K562 (cell line): ENCODE results near the gene DAPK1. TPM values are rescaled to one million over a fixed set of nuclear protein-coding genes. Genes with fewer than 3 reads are reported as not detected.

Experiments used
- BMI1 ChIP-seq: fragments of 150-350 bp; IDR thresholded peaks from 2 replicates; pipeline ENCODE4 v1.6.1; 2014; ENCODE audit warnings: low read length
- CHCHD3 ChIP-seq: fragments of 250-450 bp; sonication (Bioruptor Pico); IDR thresholded peaks from 2 replicates; pipeline ENCODE4 v2.1.2; 2022; ENCODE audit warnings: mild to moderate bottlenecking
- FOSL1 ChIP-seq: fragments of 200-800 bp; sonication (Bioruptor generic); conservative IDR thresholded peaks from 2 replicates; pipeline ENCODE4 v1.6.1; 2016; ENCODE audit warnings: missing genetic modification characterization, missing compliant biosample characterization
- JUN ChIP-seq, 2 experiments: sonication (generic) in 1 of 2; formaldehyde crosslinking in 1 of 2; IDR thresholded peaks; 2 replicates each; pipeline versions ENCODE4 v1.6.1 to v1.8.0; 2012 to 2022; ENCODE audit warnings: borderline replicate concordance in 2 of 2, mild to moderate bottlenecking in 2 of 2, improper control_type of control experiment in 1 of 2, low read depth in 1 of 2, low read length in 1 of 2, missing genetic modification reagents in 1 of 2
- JUND ChIP-seq, 2 experiments: IDR thresholded peaks; 2 replicates in 1 of 2; 3 replicates in 1 of 2; pipeline ENCODE4 v1.6.1; 2011; ENCODE audit warnings: borderline replicate concordance in 2 of 2, low read depth in 2 of 2, low read length in 2 of 2, improper control_type of control experiment in 1 of 2, missing biosample characterization in 1 of 2, missing genetic modification characterization in 1 of 2, missing genetic modification reagents in 1 of 2
- MXI1 ChIP-seq: IDR thresholded peaks from 2 replicates; pipeline ENCODE4 v1.6.1; 2011; ENCODE audit warnings: low read depth, mild to moderate bottlenecking, improper control_type of control experiment, low read length
- MYNN ChIP-seq, 2 experiments: sonication (generic); formaldehyde crosslinking in 1 of 2; IDR thresholded peaks; 2 replicates each; pipeline versions ENCODE4 v1.5.0 to v1.6.1; 2016 to 2020; ENCODE audit warnings: antibody characterized with exemption in 1 of 2, missing genetic modification reagents in 1 of 2
- PKNOX1 ChIP-seq: fragments of 450-650 bp; IDR thresholded peaks from 2 replicates; pipeline ENCODE4 v1.6.1; 2016
- ZKSCAN1 ChIP-seq: fragments of 150-350 bp; IDR thresholded peaks from 2 replicates; pipeline ENCODE4 v1.6.1; 2016; ENCODE audit warnings: low read depth, low read length
- polyA plus RNA-seq, 8 experiments: library from polyadenylated mRNA; depleted of rRNA in 4 of 8; stranded (reverse) in 5 of 8; unstranded in 3 of 8; fragments of >200 nt; fragmentation: Nextera tagmentation in 2 of 8; fragmentation: Illumina TruSeq in 1 of 8; extraction: Ambion mirVana in 2 of 8; extraction: Trizol in 1 of 8; gene quantifications; 2 replicates each; pipeline versions ENCODE4 v1.2.1 to v1.2.3, GENCODE V29; 2011 to 2014; ENCODE audit warnings: inconsistent platforms in 1 of 8, missing spikeins in 1 of 8
- total RNA-seq, 7 experiments: library from RNA; depleted of rRNA in 6 of 7; stranded (reverse); fragments of >200 nt in 6 of 7; fragmentation: Illumina TruSeq in 2 of 7; extraction: Trizol in 2 of 7; gene quantifications; 2 replicates each; pipeline versions ENCODE4 v1.2.1 to v1.2.3, GENCODE V29; 2011 to 2021; ENCODE audit warnings: low replicate concordance in 1 of 7
- TF ChIP-seq, protein P1 (sequence below): fragments of 450-650 bp; IDR thresholded peaks from 2 replicates; pipeline ENCODE4 v1.6.1; 2016; ENCODE audit warnings: low read depth, mild to moderate bottlenecking, moderate library complexity
- TF ChIP-seq, protein P2 (sequence below), 2 experiments: fragments of 450-650 bp; IDR thresholded peaks; 2 replicates each; pipeline ENCODE4 v1.6.1; 2016; ENCODE audit warnings: mild to moderate bottlenecking in 2 of 2, borderline replicate concordance in 1 of 2, low read depth in 1 of 2, moderate library complexity in 1 of 2
- TF ChIP-seq, protein P3 (sequence below): sonication (generic); formaldehyde crosslinking; IDR thresholded peaks from 2 replicates; pipeline ENCODE4 v1.8.0; 2022; ENCODE audit warnings: mild to moderate bottlenecking, missing genetic modification reagents

DAPK1 gene
- total and polyA plus RNA-seq, 9 of the 15 experiments (the other 6 are each of a cell fraction or from before 2014, with no cell fraction given), result 1.7 to 26.4 (median 15.8) TPM

- peak; percentile 22; the same call in 1 of the 2 replicates for TF ChIP-seq JUN (IDR thresholded peaks at IDR 0.05; ENCODE audit: borderline replicate concordance, low read depth, low read length)
- TF ChIP-seq JUN (CRISPR knock-in tag; IDR thresholded peaks at IDR 0.05; ENCODE audit: borderline replicate concordance), result no peak
- no peak for TF ChIP-seq MYNN (IDR thresholded peaks at IDR 0.05)
- TF ChIP-seq MYNN (CRISPR knock-in tag; IDR thresholded peaks at IDR 0.05), result no peak
- peak; percentile 66 for TF ChIP-seq FOSL1
- TF ChIP-seq PKNOX1, result 0 out of 2 replicates have a peak, but pooled peaks have one; percentile 14
- TF ChIP-seq JUND (IDR thresholded peaks at IDR 0.05; ENCODE audit: borderline replicate concordance, low read depth, low read length), result peak; percentile 57; the same call in 1 of the 2 replicates
- no peak; the same call in 2 of the 3 replicates for TF ChIP-seq JUND (tag; IDR thresholded peaks at IDR 0.05; ENCODE audit: borderline replicate concordance, low read depth, low read length)
- no peak for TF ChIP-seq BMI1
- TF ChIP-seq MXI1, result no peak
- TF ChIP-seq, protein P1, sequence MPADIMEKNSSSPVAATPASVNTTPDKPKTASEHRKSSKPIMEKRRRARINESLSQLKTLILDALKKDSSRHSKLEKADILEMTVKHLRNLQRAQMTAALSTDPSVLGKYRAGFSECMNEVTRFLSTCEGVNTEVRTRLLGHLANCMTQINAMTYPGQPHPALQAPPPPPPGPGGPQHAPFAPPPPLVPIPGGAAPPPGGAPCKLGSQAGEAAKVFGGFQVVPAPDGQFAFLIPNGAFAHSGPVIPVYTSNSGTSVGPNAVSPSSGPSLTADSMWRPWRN, result no peak
- TF ChIP-seq ZKSCAN1, result peak; percentile 39; the same call in 1 of the 2 replicates
- TF ChIP-seq, protein P2, sequence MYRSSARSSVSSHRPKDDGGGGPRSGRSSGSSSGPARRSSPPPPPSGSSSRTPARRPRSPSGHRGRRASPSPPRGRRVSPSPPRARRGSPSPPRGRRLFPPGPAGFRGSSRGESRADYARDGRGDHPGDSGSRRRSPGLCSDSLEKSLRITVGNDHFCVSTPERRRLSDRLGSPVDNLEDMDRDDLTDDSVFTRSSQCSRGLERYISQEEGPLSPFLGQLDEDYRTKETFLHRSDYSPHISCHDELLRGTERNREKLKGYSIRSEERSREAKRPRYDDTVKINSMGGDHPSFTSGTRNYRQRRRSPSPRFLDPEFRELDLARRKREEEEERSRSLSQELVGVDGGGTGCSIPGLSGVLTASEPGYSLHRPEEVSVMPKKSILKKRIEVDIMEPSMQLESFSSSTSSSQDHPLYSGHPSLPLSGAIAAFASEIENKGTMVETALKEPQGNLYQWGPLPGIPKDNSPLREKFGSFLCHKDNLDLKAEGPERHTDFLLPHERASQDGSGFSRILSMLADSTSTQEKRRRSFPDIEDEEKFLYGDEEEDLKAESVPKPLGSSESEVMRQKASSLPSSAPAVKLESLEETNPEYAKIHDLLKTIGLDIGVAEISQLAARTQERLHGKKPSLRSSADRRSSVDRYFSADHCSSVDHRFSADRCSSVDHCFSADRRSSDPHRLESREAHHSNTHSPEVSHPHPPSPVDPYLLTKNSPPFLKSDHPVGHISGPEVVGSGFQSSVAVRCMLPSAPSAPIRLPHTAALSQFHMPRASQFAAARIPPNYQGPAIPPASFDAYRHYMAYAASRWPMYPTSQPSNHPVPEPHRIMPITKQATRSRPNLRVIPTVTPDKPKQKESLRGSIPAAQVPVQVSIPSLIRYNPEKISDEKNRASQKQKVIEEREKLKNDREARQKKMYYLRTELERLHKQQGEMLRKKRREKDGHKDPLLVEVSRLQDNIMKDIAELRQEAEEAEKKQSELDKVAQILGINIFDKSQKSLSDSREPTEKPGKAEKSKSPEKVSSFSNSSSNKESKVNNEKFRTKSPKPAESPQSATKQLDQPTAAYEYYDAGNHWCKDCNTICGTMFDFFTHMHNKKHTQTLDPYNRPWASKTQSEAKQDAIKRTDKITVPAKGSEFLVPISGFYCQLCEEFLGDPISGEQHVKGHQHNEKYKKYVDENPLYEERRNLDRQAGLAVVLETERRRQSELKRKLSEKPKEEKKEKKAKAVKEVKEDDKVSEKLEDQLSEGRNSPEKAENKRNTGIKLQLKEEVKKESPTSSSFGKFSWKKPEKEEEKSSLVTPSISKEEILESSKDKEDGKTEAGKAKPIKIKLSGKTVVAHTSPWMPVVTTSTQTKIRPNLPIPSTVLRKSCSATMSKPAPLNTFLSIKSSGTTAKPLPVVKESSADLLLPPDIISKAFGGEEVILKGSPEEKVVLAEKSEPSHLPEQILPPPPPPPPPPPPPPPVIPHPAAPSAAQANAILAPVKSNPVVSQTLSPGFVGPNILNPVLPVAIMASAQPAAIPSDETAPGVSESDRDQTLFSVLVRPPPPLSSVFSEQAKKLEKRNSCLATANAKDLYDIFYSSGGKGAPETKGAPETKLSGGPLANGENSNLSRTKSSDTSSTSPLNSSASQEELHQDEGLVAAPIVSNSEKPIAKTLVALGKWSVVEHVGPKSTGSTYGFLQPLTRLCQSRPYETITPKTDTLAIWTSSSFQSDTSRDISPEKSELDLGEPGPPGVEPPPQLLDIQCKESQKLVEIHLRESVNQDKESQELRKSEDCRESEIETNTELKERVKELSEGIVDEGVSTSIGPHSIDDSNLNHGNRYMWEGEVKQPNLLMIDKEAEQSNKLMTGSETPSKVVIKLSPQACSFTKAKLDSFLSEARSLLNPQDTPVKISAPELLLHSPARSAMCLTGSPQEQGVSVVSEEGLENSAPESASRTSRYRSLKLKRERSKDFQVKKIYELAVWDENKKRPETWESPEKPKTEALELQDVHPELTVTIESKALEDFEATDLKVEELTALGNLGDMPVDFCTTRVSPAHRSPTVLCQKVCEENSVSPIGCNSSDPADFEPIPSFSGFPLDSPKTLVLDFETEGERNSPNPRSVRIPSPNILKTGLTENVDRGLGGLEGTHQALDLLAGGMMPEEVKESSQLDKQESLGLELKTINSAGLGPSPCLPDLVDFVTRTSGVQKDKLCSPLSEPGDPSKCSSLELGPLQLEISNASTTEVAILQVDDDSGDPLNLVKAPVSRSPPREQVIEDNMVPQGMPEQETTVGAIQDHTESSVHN (IDR thresholded peaks at IDR 0.05; ENCODE audit: borderline replicate concordance in 1 of 2, low read depth in 1 of 2), result no peak
- no peak for TF ChIP-seq CHCHD3
- TF ChIP-seq, protein P3, sequence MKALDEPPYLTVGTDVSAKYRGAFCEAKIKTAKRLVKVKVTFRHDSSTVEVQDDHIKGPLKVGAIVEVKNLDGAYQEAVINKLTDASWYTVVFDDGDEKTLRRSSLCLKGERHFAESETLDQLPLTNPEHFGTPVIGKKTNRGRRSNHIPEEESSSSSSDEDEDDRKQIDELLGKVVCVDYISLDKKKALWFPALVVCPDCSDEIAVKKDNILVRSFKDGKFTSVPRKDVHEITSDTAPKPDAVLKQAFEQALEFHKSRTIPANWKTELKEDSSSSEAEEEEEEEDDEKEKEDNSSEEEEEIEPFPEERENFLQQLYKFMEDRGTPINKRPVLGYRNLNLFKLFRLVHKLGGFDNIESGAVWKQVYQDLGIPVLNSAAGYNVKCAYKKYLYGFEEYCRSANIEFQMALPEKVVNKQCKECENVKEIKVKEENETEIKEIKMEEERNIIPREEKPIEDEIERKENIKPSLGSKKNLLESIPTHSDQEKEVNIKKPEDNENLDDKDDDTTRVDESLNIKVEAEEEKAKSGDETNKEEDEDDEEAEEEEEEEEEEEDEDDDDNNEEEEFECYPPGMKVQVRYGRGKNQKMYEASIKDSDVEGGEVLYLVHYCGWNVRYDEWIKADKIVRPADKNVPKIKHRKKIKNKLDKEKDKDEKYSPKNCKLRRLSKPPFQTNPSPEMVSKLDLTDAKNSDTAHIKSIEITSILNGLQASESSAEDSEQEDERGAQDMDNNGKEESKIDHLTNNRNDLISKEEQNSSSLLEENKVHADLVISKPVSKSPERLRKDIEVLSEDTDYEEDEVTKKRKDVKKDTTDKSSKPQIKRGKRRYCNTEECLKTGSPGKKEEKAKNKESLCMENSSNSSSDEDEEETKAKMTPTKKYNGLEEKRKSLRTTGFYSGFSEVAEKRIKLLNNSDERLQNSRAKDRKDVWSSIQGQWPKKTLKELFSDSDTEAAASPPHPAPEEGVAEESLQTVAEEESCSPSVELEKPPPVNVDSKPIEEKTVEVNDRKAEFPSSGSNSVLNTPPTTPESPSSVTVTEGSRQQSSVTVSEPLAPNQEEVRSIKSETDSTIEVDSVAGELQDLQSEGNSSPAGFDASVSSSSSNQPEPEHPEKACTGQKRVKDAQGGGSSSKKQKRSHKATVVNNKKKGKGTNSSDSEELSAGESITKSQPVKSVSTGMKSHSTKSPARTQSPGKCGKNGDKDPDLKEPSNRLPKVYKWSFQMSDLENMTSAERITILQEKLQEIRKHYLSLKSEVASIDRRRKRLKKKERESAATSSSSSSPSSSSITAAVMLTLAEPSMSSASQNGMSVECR (CRISPR knock-in tag), result no peak
Measured at GRCh38 chr9:87564111-87564510, 66.4 kb downstream of the DAPK1 start (continued).
